Measurements from ENCODE around the gene ACSS1. TPM values are rescaled to one million over a fixed set of nuclear protein-coding genes. Genes with fewer than 3 reads are reported as not detected.

Gene ACSS1
- total RNA-seq, 1 donor from 2014 or later = 0.72 TPM

DNA sequence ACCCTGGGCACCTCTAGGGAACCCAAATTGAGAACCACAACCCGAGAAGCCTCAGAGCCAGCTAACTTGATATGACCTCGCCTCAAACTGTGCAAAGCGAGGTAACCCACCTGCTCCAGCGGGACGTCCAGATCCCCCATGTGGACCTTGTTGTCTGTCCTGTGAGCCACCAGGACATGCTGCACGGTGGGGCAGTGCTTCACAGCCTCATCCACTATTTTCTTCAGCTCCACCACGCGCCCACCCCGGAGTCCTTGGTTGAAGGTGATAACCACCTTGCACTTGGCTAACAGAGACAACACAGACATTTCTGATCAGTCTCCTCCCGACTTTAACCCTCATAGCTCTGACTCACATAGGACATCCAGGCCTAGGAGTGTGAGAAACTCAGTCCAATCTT is 34.6 kb downstream of the ACSS1 start:
- H3K36me3 Mint-ChIP-seq (ENCODE audit: insufficient read depth) = no peaks in the 10 kb centered on the region
- H3K4me3 Mint-ChIP-seq (ENCODE audit: low read depth) = no peak overlapping the region
- no peak for DNase-seq (ENCODE audit: low spot score, unreplicated experiment)
- TF ChIP-seq, protein P1, sequence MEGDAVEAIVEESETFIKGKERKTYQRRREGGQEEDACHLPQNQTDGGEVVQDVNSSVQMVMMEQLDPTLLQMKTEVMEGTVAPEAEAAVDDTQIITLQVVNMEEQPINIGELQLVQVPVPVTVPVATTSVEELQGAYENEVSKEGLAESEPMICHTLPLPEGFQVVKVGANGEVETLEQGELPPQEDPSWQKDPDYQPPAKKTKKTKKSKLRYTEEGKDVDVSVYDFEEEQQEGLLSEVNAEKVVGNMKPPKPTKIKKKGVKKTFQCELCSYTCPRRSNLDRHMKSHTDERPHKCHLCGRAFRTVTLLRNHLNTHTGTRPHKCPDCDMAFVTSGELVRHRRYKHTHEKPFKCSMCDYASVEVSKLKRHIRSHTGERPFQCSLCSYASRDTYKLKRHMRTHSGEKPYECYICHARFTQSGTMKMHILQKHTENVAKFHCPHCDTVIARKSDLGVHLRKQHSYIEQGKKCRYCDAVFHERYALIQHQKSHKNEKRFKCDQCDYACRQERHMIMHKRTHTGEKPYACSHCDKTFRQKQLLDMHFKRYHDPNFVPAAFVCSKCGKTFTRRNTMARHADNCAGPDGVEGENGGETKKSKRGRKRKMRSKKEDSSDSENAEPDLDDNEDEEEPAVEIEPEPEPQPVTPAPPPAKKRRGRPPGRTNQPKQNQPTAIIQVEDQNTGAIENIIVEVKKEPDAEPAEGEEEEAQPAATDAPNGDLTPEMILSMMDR (IDR thresholded peaks at IDR 0.05; ENCODE audit: unreplicated experiment) = no peak
- no peaks in the 10 kb centered on the region for H3K27me3 Mint-ChIP-seq
- no peaks in the 10 kb centered on the region for H3K9me3 Mint-ChIP-seq (ENCODE audit: low read depth)
- H3K4me1 Mint-ChIP-seq (ENCODE audit: low read depth) = peaks cover 8% of the 10 kb centered on the region
- H3K27ac Mint-ChIP-seq = no peak overlapping the region

DNA sequence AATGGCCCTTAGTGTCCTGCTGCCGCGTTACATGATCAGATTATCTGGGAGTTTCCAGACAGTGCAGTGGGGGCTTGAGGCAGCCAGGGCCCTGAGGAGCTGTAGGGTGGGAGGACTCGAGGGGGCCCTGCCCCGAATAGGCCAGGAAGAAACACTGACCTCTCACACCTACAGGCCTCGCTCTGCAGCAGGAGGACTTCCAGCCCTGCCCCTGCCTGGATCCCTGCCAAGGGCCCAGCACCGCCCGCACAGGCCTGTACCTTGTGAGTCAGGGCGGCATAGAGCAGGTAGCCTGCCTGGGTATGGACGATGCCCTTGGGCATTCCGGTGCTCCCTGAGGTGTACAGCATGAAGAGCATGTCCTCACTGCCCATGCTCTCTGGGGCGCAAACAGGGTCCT is 35.3 kb downstream of the ACSS1 start:
- Mint-ChIP-seq H3K4me3 (ENCODE audit: low read depth) (no peak overlapping the region), H3K9me3 (ENCODE audit: low read depth) (no peaks in the 10 kb centered on the region), H3K4me1 (ENCODE audit: low read depth) (peaks cover 15% of the 10 kb centered on the region), H3K36me3 (ENCODE audit: insufficient read depth) (no peaks in the 10 kb centered on the region), H3K27me3 (no peaks in the 10 kb centered on the region), H3K27ac (no peak overlapping the region)
- TF ChIP-seq, protein P1 (IDR thresholded peaks at IDR 0.05; ENCODE audit: unreplicated experiment) = no peak
- DNase-seq (ENCODE audit: low spot score, unreplicated experiment) = no peak

DNA sequence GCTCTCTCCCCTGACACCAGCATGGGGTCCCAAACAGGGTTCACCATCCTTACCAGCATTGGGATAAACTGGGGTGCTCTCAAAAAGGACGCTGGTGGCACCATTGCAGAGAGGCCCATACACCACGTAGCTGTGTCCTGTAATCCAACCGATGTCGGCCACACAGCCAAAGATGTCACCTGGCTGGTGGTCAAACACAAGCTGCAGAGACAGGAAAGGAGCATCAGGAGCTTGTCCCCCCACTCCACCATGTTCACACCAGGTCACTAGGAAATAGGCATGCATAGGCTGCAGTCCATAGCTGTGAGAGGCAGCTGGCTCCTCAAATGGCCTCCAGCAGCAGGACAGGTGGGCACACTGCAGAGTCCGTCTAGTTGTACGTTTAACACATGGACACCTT is 36.6 kb downstream of the ACSS1 start:
- DNase-seq (ENCODE audit: low spot score, unreplicated experiment) = no peak
- no peaks in the 10 kb centered on the region for H3K9me3 Mint-ChIP-seq (ENCODE audit: low read depth)
- peaks cover 26% of the 10 kb centered on the region for H3K4me1 Mint-ChIP-seq (ENCODE audit: low read depth)
- no peaks in the 10 kb centered on the region for H3K36me3 Mint-ChIP-seq (ENCODE audit: insufficient read depth)
- TF ChIP-seq, protein P1 (IDR thresholded peaks at IDR 0.05; ENCODE audit: unreplicated experiment) = no peak
- H3K27me3 Mint-ChIP-seq = peaks cover 3% of the 10 kb centered on the region
- H3K27ac Mint-ChIP-seq = no peak overlapping the region
- H3K4me3 Mint-ChIP-seq (ENCODE audit: low read depth) = no peak overlapping the region

DNA sequence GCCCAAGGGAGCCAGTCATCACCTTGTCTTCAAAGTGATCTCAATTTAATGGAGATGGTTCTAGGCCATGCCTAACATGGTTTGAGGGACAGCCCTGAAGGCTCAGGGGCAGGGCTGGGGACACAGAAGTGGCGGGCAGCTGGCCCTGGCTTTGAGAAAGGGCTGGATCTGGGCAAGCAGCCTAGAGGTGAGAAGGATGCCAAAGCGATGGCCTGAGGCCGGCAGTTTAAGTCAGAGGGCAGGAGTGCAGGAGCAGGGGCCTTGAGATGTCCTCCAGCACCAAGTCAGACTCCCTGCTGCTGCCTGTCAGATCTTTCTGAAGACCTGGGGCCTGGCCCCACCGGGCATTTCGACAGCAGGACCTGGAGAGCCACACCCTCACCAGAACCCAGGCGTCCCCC is 37.0 kb downstream of the ACSS1 start:
- H3K4me1 Mint-ChIP-seq (ENCODE audit: low read depth) = peaks cover 26% of the 10 kb centered on the region
- no peaks in the 10 kb centered on the region for H3K36me3 Mint-ChIP-seq (ENCODE audit: insufficient read depth)

DNA sequence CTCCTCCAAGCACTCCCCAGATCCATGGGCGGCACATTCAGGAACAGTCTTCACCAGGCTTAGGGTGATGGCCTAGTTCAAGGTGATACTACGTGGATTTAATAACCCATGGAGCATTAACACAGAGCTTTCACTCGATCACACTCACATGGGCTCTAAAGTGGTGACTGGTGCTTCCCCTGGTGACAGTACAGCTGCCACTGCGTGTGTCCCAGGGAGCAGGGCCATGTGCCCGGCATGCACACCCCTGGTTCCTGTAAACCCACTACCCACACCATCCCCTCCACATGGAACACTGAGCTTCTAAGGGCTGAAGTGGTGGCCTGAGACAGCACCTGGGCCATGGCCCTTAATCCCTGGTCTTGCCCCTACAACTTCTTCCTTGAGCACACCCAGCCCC is 37.6 kb downstream of the ACSS1 start:
- Mint-ChIP-seq H3K9me3 (ENCODE audit: low read depth) (no peaks in the 10 kb centered on the region), H3K4me1 (ENCODE audit: low read depth) (peaks cover 26% of the 10 kb centered on the region), H3K36me3 (ENCODE audit: insufficient read depth) (no peaks in the 10 kb centered on the region), H3K4me3 (ENCODE audit: low read depth) (no peak overlapping the region), H3K27me3 (peaks cover 3% of the 10 kb centered on the region), H3K27ac (no peak overlapping the region)
- TF ChIP-seq, protein P1 (IDR thresholded peaks at IDR 0.05; ENCODE audit: unreplicated experiment) = no peak
- DNase-seq (ENCODE audit: low spot score, unreplicated experiment) = no peak

More for the DNA sequence above, 37.0 kb downstream of the ACSS1 start:
- Mint-ChIP-seq H3K9me3 (ENCODE audit: low read depth) (no peaks in the 10 kb centered on the region), H3K4me3 (ENCODE audit: low read depth) (no peak overlapping the region), H3K27ac (no peak overlapping the region), H3K27me3 (peaks cover 3% of the 10 kb centered on the region)
- DNase-seq (ENCODE audit: low spot score, unreplicated experiment) = no peak
- TF ChIP-seq, protein P1 (IDR thresholded peaks at IDR 0.05; ENCODE audit: unreplicated experiment) = no peak

All from progenitor cell of endocrine pancreas (in vitro differentiated cells).